ENCODE results near the gene TMEM176B.

DNA sequence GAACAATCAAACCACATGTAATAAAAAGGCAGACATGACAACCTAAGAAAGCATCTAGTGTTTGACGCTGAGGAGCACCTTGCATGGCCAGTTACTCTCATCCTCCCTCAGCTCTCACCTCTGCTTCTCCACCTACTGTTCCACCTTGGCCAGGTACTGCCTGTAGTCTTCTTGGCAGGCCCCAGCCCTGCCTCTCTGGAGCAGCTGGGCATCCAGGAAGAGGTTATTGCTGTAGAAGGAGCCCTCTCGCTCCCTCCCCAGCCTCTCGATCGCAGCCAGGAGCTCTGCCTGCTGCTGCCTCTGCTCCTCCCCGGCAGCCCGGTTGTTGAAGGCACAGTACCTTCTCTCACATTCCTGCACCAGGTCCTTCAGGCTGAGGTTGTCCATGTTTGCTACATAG is 53.2 kb downstream of the TMEM176B start:
- TF ChIP-seq, protein P1, sequence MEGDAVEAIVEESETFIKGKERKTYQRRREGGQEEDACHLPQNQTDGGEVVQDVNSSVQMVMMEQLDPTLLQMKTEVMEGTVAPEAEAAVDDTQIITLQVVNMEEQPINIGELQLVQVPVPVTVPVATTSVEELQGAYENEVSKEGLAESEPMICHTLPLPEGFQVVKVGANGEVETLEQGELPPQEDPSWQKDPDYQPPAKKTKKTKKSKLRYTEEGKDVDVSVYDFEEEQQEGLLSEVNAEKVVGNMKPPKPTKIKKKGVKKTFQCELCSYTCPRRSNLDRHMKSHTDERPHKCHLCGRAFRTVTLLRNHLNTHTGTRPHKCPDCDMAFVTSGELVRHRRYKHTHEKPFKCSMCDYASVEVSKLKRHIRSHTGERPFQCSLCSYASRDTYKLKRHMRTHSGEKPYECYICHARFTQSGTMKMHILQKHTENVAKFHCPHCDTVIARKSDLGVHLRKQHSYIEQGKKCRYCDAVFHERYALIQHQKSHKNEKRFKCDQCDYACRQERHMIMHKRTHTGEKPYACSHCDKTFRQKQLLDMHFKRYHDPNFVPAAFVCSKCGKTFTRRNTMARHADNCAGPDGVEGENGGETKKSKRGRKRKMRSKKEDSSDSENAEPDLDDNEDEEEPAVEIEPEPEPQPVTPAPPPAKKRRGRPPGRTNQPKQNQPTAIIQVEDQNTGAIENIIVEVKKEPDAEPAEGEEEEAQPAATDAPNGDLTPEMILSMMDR (IDR thresholded peaks at IDR 0.05) = no peak
- no peak for TF ChIP-seq POLR2A (IDR thresholded peaks at IDR 0.05)

Data from lower leg skin (tissue), 3 donors.